Parathyroid adenoma (tissue), 2 donors: ENCODE measurements around the gene WWTR1.

ENCODE experiments used
- H2AFZ ChIP-seq: fragments of 300-600 bp; sonication (generic); one replicate; pipeline ENCODE4 v1.7.0; 2017; ENCODE audit warnings: antibody characterized with exemption, mild to moderate bottlenecking
- H3K27ac ChIP-seq: fragments of 300-600 bp; sonication (generic); one replicate; pipeline ENCODE4 v1.7.0; 2017
- H3K27me3 ChIP-seq: fragments of 300-600 bp; sonication (generic); one replicate; pipeline ENCODE4 v1.7.0; 2017; ENCODE audit warnings: low read length; ENCODE audit not compliant: control insufficient read depth, insufficient read depth
- H3K36me3 ChIP-seq: fragments of 300-600 bp; sonication (generic); one replicate; pipeline ENCODE4 v1.7.0; 2017; ENCODE audit warnings: low read length; ENCODE audit not compliant: control insufficient read depth, insufficient read depth
- H3K4me1 ChIP-seq: fragments of 300-600 bp; sonication (generic); one replicate; pipeline ENCODE4 v1.7.0; 2017; ENCODE audit warnings: control low read depth
- H3K4me2 ChIP-seq: fragments of 300-600 bp; sonication (generic); one replicate; pipeline ENCODE4 v1.7.0; 2017; ENCODE audit warnings: low read length
- H3K4me3 ChIP-seq: fragments of 300-600 bp; sonication (generic); one replicate; pipeline ENCODE4 v1.7.0; 2017; ENCODE audit warnings: low read depth, low read length
- H3K79me2 ChIP-seq: fragments of 300-600 bp; sonication (generic); one replicate; pipeline ENCODE4 v1.7.0; 2017; ENCODE audit warnings: control low read depth
- H3K9ac ChIP-seq: fragments of 300-600 bp; sonication (generic); one replicate; pipeline ENCODE4 v1.7.0; 2017; ENCODE audit warnings: mild to moderate bottlenecking
- H3K9me3 ChIP-seq: fragments of 300-600 bp; sonication (generic); one replicate; pipeline ENCODE4 v1.7.0; 2017; ENCODE audit warnings: low read length; ENCODE audit not compliant: control insufficient read depth
- CTCF ChIP-seq: fragments of 300-600 bp; sonication (generic); IDR thresholded peaks from one replicate; pipeline ENCODE4 v1.7.0; 2017; ENCODE audit warnings: antibody characterized with exemption, mild to moderate bottlenecking
- donor health status: primary hyperparathyroidism.

Gene WWTR1

GRCh38 chr3:149596134-149596770, 61.6 kb downstream of the WWTR1 start:
- Histone ChIP-seq H3K36me3 (no peaks in the 10 kb centered on the region), H3K27me3 (no peaks in the 10 kb centered on the region), H3K79me2 (peaks cover 10% of the 10 kb centered on the region), H3K9ac (no peak overlapping the region), H3K9me3 (no peaks in the 10 kb centered on the region), H3K4me2 (no peak overlapping the region), H2AFZ (no peak overlapping the region), H3K27ac (no peak overlapping the region), H3K4me3 (no peak overlapping the region), H3K4me1 (peaks cover 3% of the 10 kb centered on the region)
- no peak for TF ChIP-seq CTCF

DNA sequence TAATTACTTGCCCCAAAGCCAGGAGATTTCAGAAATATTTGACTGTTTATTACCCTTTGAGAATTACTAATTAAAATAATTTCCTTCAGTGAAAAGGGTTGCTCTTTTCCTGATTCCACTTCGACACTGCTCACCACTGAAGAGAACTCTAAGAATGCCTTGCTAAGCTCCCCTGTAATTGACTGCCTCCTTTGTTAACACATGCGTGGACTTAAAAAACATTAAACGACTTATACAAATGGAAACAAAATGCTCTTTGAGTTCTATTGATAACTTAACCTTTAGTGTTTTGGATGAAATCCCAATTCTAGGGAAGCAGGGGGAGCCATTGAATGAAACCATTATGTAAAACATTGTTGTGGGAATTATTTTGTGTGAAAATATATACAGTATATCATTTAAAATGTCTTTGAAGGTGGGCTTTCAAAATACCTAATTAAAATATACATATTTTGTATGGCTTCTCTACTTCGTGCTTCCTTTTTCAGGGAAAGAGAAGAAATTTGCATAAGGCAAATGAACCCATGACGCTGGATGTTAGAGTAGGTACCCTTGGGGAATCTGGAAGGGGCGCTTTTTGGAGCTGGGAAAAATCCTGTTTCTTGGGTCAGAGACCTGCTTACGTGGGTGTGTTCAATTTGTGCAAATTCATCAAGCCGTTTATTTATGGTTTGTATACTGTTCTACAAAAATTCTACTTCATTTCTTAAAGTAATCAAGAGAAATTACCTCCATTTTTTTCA, 64.2 kb downstream of the WWTR1 start:
- no peak for TF ChIP-seq CTCF
- no peak overlapping the region for H3K9ac ChIP-seq
- H3K4me1 ChIP-seq: peaks cover 3% of the 10 kb centered on the region
- H3K27ac ChIP-seq: no peak overlapping the region
- no peaks in the 10 kb centered on the region for H3K9me3 ChIP-seq
- H3K79me2 ChIP-seq: peaks cover 10% of the 10 kb centered on the region
- no peaks in the 10 kb centered on the region for H3K27me3 ChIP-seq
- no peak overlapping the region for H3K4me2 ChIP-seq
- H3K36me3 ChIP-seq: no peaks in the 10 kb centered on the region
- H2AFZ ChIP-seq: no peak overlapping the region
- H3K4me3 ChIP-seq: no peak overlapping the region

DNA sequence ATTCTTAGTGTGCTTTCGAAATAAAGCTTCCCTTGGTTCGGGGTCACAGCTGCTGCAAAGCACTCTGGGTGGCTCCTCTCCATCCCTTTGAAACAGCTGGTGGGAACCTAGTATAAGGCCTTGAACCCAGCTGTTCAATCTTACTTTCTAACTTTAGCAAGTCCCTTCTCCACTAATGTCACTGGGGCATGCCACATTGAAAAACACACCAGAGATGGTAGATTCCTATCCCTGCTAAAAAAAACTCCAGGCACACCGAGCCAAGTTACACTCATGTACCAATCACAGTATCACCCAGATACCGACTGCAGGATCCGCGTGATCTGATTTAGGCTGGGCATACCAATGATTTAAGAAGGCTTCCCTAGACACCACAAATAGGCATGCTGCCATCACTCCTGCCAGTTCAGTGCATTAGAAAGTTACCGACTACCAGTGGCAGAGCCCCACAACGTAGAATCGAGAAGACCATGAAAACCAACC, 65.0 kb downstream of the WWTR1 start:
- TF ChIP-seq CTCF: no peak
- peaks cover 10% of the 10 kb centered on the region for H3K79me2 ChIP-seq
- H3K9me3 ChIP-seq: no peaks in the 10 kb centered on the region
- H3K27ac ChIP-seq: no peak overlapping the region
- no peaks in the 10 kb centered on the region for H3K27me3 ChIP-seq
- H3K4me2 ChIP-seq: no peak overlapping the region
- H3K4me1 ChIP-seq: peaks cover 3% of the 10 kb centered on the region
- no peak overlapping the region for H3K4me3 ChIP-seq
- H3K9ac ChIP-seq: no peak overlapping the region
- H2AFZ ChIP-seq: no peak overlapping the region
- no peaks in the 10 kb centered on the region for H3K36me3 ChIP-seq

GRCh38 chr3:149590691-149591441, 67.0 kb downstream of the WWTR1 start:
- Histone ChIP-seq H3K27me3 (no peaks in the 10 kb centered on the region), H3K4me3 (no peak overlapping the region), H3K4me1 (no peaks in the 10 kb centered on the region), H3K9me3 (no peaks in the 10 kb centered on the region), H3K27ac (no peak overlapping the region), H3K36me3 (no peaks in the 10 kb centered on the region), H3K9ac (no peak overlapping the region), H2AFZ (no peak overlapping the region), H3K4me2 (no peak overlapping the region), H3K79me2 (peaks cover 9% of the 10 kb centered on the region)
- TF ChIP-seq CTCF: no peak
